HepG2 (cell line): ENCODE measurements around the gene TIAM2. TPM values are rescaled to one million over a fixed set of nuclear protein-coding genes. Genes with fewer than 3 reads are reported as not detected.

Experiments
- ATAC-seq: fragments of 200-7000 bp; cut with Tn5 transposase; 3 replicates; pipeline ENCODE4 v1.9.1; 2020; ENCODE audit warnings: mild to moderate bottlenecking, moderate library complexity
- BruUV-seq: library from RNA; stranded (reverse); fragments of 400-500 nt; replicated peaks from 2 replicates; lab custom pipeline; 2021; lab: Mats Ljungman, UMichigan
- CTCF ChIA-PET: fragments of 300-600 bp; formaldehyde crosslinking; extraction: SDS; loops from one replicate; lab custom pipeline; 2021; ENCODE audit warnings: low total read pairs, inconsistent platforms, low intra/inter-chr PET ratio; lab: Yijun Ruan, JAX
- POLR2A ChIA-PET: fragments of 350-600 bp; sonication (Branson Sonifier 250); formaldehyde crosslinking; loops from one replicate; lab custom pipeline; 2020; ENCODE audit warnings: antibody characterized with exemption, inconsistent platforms; lab: Yijun Ruan, JAX
- DNase-seq: peaks from one replicate; pipeline ENCODE4 v3.0.0-alpha.2; 2015; ENCODE audit warnings: low spot score
- FAIRE-seq: peaks from 3 replicates; lab custom pipeline; 2011; peaks lifted over from hg19 to GRCh38; lab: Jason Lieb, UNC
- H2AFZ ChIP-seq: one replicate; pipeline ENCODE4 v1.6.1; 2011; ENCODE audit warnings: low read length, inconsistent platforms
- H3K27ac ChIP-seq: fragments of 300-600 bp; 3 replicates; pipeline ENCODE4 v1.8.0; 2011; ENCODE audit warnings: mixed run types, mild to moderate bottlenecking, mixed read lengths, low read length, inconsistent platforms; ENCODE audit not compliant: insufficient read depth; ENCODE audit errors: extremely low read length
- H3K27me3 ChIP-seq, 2 experiments: fragments of 200-600 bp in 1 of 2; 2 replicates in 1 of 2; 3 replicates in 1 of 2; pipeline versions ENCODE4 v1.6.0 to v1.8.0; 2011; ENCODE audit warnings: low read length in 2 of 2, mild to moderate bottlenecking in 2 of 2, moderate library complexity in 2 of 2, inconsistent platforms in 1 of 2; ENCODE audit not compliant: insufficient read depth in 2 of 2, control insufficient read depth in 1 of 2
- H3K36me3 ChIP-seq, 2 experiments: fragments of 200-600 bp in 1 of 2; replicated peaks in 1 of 2; 2 replicates in 1 of 2; 3 replicates in 1 of 2; pipeline versions ENCODE4 v1.5.1 to v1.8.0; 2011; ENCODE audit warnings: low read length in 2 of 2, inconsistent platforms in 1 of 2; ENCODE audit not compliant: insufficient read depth in 2 of 2, control insufficient read depth in 1 of 2
- H3K4me1 ChIP-seq: 2 replicates; pipeline ENCODE4 v1.5.1; 2012; ENCODE audit warnings: low read length, inconsistent platforms; ENCODE audit not compliant: insufficient read depth
- H3K4me2 ChIP-seq: 2 replicates; pipeline ENCODE4 v1.6.0; 2011; ENCODE audit warnings: low read depth, low read length, inconsistent platforms
- H3K4me3 ChIP-seq, 3 experiments: fragments of 200-600 bp in 1 of 3; sonication (generic), shearing (Covaris generic) in 1 of 3; replicated peaks in 1 of 3; 2 replicates each; pipeline ENCODE4 v1.5.1; 2011 to 2016; ENCODE audit warnings: low read length in 3 of 3, inconsistent platforms in 2 of 3, low read depth in 2 of 3, mild to moderate bottlenecking in 2 of 3, control low read depth in 1 of 3, mixed read lengths in 1 of 3; ENCODE audit not compliant: insufficient read depth in 1 of 3
- H3K79me2 ChIP-seq: one replicate; pipeline ENCODE4 v1.6.1; 2011; ENCODE audit warnings: low read length, inconsistent platforms; ENCODE audit not compliant: insufficient read depth
- H3K9ac ChIP-seq: 2 replicates; pipeline ENCODE4 v1.6.0; 2011; ENCODE audit warnings: mild to moderate bottlenecking, low read depth, low read length, inconsistent platforms; ENCODE audit not compliant: insufficient read depth
- H3K9me3 ChIP-seq: 2 replicates; pipeline ENCODE4 v1.5.1; 2012; ENCODE audit warnings: mild to moderate bottlenecking, low read length
- H4K20me1 ChIP-seq: 2 replicates; pipeline ENCODE4 v1.6.0; 2011; ENCODE audit warnings: inconsistent platforms, mild to moderate bottlenecking, low read length, moderate library complexity; ENCODE audit not compliant: insufficient read depth
- BRF2 ChIP-seq: sonication (generic); formaldehyde crosslinking; IDR thresholded peaks from 2 replicates; pipeline ENCODE4 v1.8.1; 2022; ENCODE audit warnings: mild to moderate bottlenecking, missing genetic modification reagents
- HHEX ChIP-seq: IDR thresholded peaks from 2 replicates; pipeline ENCODE4 v1.6.1; 2016; ENCODE audit warnings: control low read depth
- HOXA7 ChIP-seq: sonication (generic); formaldehyde crosslinking; IDR thresholded peaks from 2 replicates; pipeline ENCODE4 v1.8.1; 2022; ENCODE audit warnings: mild to moderate bottlenecking, missing genetic modification reagents, moderate library complexity
- MAFF ChIP-seq: IDR thresholded peaks from 2 replicates; pipeline ENCODE4 v1.6.1; 2011; ENCODE audit warnings: low read depth, low read length, improper control_type of control experiment
- MAFK ChIP-seq, 2 experiments: IDR thresholded peaks in 1 of 2; conservative IDR thresholded peaks in 1 of 2; 2 replicates each; pipeline ENCODE4 v1.6.1; 2011; ENCODE audit warnings: improper control_type of control experiment in 2 of 2, low read length in 2 of 2
- PBX2 ChIP-seq: IDR thresholded peaks from 2 replicates; pipeline ENCODE4 v1.6.1; 2016; ENCODE audit warnings: control low read depth
- SOX13 ChIP-seq, 3 experiments: fragments of 450-650 bp in 1 of 3; sonication (generic) in 1 of 3; formaldehyde crosslinking in 1 of 3; IDR thresholded peaks in 2 of 3; conservative IDR thresholded peaks in 1 of 3; 2 replicates each; pipeline versions ENCODE4 v1.5.0 to v1.6.1; 2016 to 2020; ENCODE audit warnings: antibody characterized with exemption in 1 of 3, mild to moderate bottlenecking in 1 of 3, missing compliant biosample characterization in 1 of 3, missing genetic modification reagents in 1 of 3, moderate library complexity in 1 of 3
- SOX6 ChIP-seq, 2 experiments: fragments of 450-650 bp in 1 of 2; sonication (generic) in 1 of 2; formaldehyde crosslinking in 1 of 2; IDR thresholded peaks; 2 replicates each; pipeline versions ENCODE4 v1.4.0 to v1.6.1; 2017 to 2020; ENCODE audit warnings: antibody characterized with exemption in 1 of 2, mild to moderate bottlenecking in 1 of 2, missing genetic modification reagents in 1 of 2
- ZBTB26 ChIP-seq: IDR thresholded peaks from 2 replicates; pipeline ENCODE4 v1.6.1; 2016; ENCODE audit warnings: missing compliant biosample characterization, missing genetic modification reagents, borderline replicate concordance
- ZFP36 ChIP-seq: fragments of 150-350 bp; IDR thresholded peaks from 2 replicates; pipeline ENCODE4 v1.6.1; 2018; ENCODE audit warnings: borderline replicate concordance, low read length, low read depth; ENCODE audit not compliant: partially characterized antibody
- WGBS: methylation state at CpG from one replicate; pipeline ENCODE4 v1.1.6; 2017; ENCODE audit warnings: low lambda C conversion rate; 5-methylcytosine and 5-hydroxymethylcytosine counted together
- in situ Hi-C: cut with HindIII; loops from 2 replicates; pipeline ENCODE4 v1.10.0; 2017; ENCODE audit warnings: low pct_unique_long_range_greater_than_20kb; ENCODE audit not compliant: extremely low pct_ligation_motif_present
- intact Hi-C: fragments of 100-400 bp; cut with micrococcal nuclease; formaldehyde crosslinking; loops from one replicate; pipeline ENCODE4 v1.10.0; 2022; ENCODE audit not compliant: unreplicated experiment
- polyA plus RNA-seq, 8 experiments: library from polyadenylated mRNA; depleted of rRNA in 3 of 8; stranded (reverse) in 7 of 8; unstranded in 1 of 8; fragments of >200 nt; fragmentation: Illumina TruSeq in 4 of 8; extraction: Trizol in 4 of 8; gene quantifications; 2 replicates each; pipeline versions ENCODE4 v1.2.1 to v1.2.3, GENCODE V29; 2011 to 2016; ENCODE audit warnings: low read depth in 4 of 8, missing spikeins in 1 of 8, mixed read lengths in 1 of 8; ENCODE audit not compliant: insufficient read depth in 1 of 8
- total RNA-seq, 5 experiments: library from RNA; depleted of rRNA; stranded (reverse); fragments of >200 nt; fragmentation: Illumina TruSeq; extraction: Trizol; gene quantifications; 2 replicates each; pipeline ENCODE4 v1.2.3, GENCODE V29; 2016; ENCODE audit warnings: low read depth in 1 of 5

The TIAM2 gene
- total and polyA plus RNA-seq, 2 of the 13 experiments (the other 11 are each of a cell fraction or from before 2014, with no cell fraction given): 4.1 to 4.5 TPM

GRCh38 chr6:155024391-155025027, 29.4 kb downstream of the TIAM2 start:
- peak; percentile 56; the same call in 2 of the 3 replicates for ATAC-seq
- in situ Hi-C loops (no loop called here), intact Hi-C loops (no loop called here)
- Histone ChIP-seq H3K9me3 (no peaks in the 10 kb centered on the region), H3K4me1 (peaks cover 9% of the 10 kb centered on the region), H3K9ac (no peak overlapping the region), H3K27me3 (no peaks in the 10 kb centered on the region), H3K79me2 (no peaks in the 10 kb centered on the region), H3K27ac (no peak overlapping the region), H3K4me3 (no peak overlapping the region), H3K4me2 (no peak overlapping the region), H4K20me1 (no peaks in the 10 kb centered on the region), H2AFZ (no peak overlapping the region), H3K36me3 (no peaks in the 10 kb centered on the region)
- POLR2A ChIA-PET: no interaction called here
- CTCF ChIA-PET: no interaction called here
- FAIRE-seq: no peak
- BruUV-seq: no TSS peak
- TF ChIP-seq PBX2 (CRISPR knock-in tag): no peak
- no peak for TF ChIP-seq SOX13 (IDR thresholded peaks at IDR 0.05)
- peak in 1 of 2 experiments; percentile 20; a peak in 1 of 4 replicates for TF ChIP-seq SOX13 (CRISPR knock-in tag; conservative IDR thresholded peaks at IDR 0.05 in 1 of 2, IDR thresholded peaks at IDR 0.05 in 1 of 2)
- no peak for TF ChIP-seq SOX6 (IDR thresholded peaks at IDR 0.05)
- peak; percentile 30; the same call in 1 of the 2 replicates for TF ChIP-seq SOX6 (CRISPR knock-in tag; IDR thresholded peaks at IDR 0.05)
- TF ChIP-seq MAFF: peak; percentile 71
- TF ChIP-seq BRF2 (CRISPR knock-in tag): no peak
- peak; percentile 91 for TF ChIP-seq ZBTB26 (CRISPR knock-in tag)
- peak; percentile 69 to 76 for TF ChIP-seq MAFK (conservative IDR thresholded peaks at IDR 0.05 in 1 of 2, IDR thresholded peaks at IDR 0.05 in 1 of 2; ENCODE audit: low read length in 2 of 2)
- TF ChIP-seq HOXA7 (CRISPR knock-in tag): no peak
- TF ChIP-seq HHEX (CRISPR knock-in tag): no peak
- TF ChIP-seq ZFP36: no peak
- WGBS: 38% methylated on average over 2 of the region's 2 CpGs
- DNase-seq: peak; percentile 54
